IPS DF 4.7 (cell line): Measurements from ENCODE around the gene KNOP1.
"Not testable (repeated sequence)": the region's sequence is repeated elsewhere in the genome, so short reads cannot be mapped to it uniquely, and the experiment has no call there.

ENCODE experiments used
- DNase-seq: peaks from one replicate; pipeline ENCODE4 v3.0.0-alpha.2; 2013; ENCODE audit warnings: low spot score; ENCODE audit errors: extremely low read depth

KNOP1 gene

DNA sequence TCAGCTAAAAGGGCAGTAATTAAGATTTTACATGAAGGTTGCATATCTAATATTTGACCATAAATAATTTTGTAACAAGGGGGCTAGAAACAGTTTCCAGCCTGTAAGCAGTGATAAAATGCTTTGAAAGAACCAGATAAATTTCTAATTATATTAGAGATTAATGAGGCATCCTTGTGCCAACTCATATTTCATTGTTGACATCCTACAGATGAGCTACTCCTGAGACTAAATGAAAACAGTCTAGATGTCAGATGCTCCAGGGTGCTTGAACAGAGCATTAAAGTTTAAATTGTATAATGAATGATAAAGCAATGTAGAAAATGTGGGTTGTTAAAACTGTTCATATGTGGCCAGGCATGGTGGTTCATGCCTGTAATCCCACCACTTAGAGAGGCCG, 23.3 kb upstream of the KNOP1 start:
- DNase-seq, result no peak

DNA sequence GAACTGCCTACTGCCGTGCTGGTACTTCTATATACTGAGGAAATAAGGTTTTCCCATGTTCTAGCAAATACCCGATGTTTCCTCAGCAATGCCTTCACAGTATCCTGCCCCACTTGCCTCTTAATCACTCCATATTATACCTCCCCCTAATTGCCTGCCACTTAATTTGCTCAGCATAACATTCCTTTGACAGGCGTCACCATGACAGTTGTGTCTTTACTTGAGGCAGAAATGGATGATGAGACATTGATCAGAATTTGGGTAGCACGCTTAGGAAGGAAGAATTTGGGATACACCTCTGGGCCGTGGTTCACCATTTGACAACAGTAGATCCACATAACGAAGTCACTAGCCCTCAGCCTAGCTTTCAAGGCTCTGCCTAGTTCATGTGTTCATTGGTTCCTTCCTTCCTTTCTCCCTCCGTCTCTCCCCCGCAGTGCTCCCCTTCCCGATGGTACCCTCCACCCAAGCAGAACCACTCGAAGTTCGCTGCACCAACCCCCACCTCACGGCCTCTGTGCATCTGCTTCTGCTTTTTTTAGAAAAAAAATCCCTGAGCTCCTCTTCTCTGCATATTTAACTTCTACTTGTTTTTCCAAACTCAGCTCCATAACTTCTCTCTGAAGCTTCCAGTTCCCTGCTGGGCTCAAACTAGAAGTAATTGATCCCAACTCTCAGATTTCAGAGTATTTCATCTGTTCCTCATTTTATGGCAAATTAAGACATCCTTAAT, 19.4 kb upstream of the KNOP1 start:
- DNase-seq, result no peak

DNA sequence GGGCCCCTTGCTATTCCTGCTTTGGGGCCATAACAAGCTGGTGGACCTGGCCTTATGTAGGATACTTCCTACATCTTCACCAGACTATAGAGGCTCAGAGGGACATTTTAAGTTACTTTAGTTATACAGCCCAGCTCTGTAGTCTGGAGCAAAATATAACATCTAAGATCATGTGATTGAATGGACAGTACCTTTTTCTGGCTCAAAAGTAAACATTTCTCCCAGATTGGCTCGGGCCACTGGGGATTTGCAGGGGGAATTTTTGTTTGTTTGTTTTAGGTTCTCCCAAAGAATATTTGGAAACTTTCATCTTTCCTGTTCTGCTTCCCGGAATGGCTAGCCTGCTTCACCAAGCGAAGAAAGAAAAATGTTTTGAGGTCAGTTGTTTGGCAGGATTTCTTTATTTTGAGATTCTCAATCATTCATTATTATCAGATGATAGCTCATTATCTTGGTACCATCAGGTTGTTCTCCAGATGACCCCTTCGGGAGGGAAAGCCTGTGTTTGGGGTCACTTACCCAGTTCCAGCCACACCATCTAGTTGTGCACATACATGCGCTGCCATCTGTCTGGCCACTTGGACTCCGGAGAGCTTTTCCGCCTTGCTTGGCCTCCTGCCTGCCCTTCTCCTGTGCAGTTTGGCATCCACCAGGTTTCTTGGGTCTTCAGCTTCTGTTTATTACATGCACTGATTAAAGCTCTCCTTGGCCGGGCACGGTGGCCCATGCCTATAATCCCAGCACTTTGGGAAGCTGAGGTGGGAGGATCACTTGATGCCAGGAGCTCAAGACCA, 17.2 kb upstream of the KNOP1 start:
- DNase-seq, result no peak

DNA sequence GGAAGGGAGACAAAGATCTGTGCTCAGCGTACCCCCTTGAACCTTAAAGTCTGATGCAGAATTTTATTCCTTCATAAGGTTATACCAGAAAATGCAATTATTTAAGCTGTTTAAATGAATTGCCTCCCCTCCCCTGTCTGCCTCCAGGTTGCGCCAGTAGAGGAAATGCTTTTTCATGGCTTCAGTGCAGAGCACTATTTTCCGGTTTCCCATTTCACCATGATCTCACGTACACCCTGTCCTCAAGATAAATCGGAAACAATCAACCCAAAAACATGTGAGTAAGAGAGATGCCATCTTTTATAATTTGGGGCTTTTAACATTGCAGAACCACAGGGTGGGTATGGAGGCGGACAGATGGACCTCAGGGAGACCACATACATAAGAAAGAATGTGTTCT, 15.5 kb upstream of the KNOP1 start:
- no peak for DNase-seq

DNA sequence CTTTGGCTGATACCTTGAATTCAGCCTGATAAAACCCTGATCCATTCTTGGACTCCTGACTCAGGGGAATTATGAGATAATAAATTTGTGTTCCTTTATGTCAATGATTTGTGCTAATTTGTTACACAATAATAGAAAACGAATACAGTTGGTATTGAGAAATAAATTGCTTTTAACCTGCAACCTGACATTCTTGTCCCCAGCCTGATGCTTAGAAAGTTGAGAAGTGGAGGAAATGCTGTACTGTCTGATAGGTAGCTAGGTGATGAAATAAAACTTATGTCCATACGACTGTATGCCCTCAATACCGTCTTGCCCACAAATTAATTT, 10.6 kb upstream of the KNOP1 start:
- no peak for DNase-seq

DNA sequence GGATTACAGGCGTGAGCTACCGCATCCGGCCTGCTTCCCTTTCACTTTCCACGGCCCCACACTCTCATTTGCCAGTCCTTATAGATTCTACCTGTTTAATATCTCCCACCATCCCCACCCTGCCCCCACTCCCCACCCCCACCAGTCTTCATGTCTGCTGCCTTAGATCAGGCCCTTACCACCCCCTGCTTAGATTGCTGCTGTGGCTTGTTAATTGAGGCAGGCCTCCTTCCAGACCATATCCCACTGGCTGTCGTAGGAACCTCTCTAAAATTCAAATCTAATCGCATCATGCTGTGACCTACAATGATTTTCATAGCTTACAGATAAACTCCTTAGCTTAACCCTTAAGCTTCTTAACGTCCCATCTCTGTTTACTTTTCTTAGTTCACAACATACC, 5.0 kb upstream of the KNOP1 start:
- no peak for DNase-seq

DNA sequence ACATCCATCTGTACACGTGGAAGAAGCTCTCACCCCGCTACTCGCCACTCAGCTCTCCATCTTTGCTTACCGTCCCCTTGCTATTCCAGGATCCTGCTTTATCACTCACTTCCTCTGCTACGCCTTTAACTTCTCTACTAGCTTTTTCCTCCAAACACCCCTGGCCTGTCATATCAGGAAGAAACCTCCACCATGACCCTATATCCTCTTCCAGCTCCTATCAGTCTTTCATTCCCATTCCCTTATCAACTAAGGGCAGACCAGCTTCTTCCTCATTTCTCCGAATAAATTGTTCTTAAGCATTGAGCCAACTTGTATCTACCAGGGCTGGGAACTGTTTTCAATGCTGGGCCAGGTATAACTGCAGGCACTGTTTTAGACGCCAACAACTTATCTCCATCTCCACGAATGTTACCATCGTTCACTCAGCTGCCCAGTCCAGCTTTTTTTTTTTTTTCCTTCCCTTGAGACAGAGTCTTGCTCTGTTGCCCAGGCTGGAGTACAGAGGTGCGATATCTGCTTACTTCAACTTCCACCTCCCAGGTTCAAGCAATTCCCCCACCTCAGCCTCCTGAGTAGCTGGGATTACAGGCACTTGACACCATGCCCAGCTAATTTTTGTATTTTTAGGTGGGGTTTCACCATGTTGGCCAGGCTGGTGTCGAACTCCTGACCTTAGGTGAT, 4.4 kb upstream of the KNOP1 start:
- no peak for DNase-seq

DNA sequence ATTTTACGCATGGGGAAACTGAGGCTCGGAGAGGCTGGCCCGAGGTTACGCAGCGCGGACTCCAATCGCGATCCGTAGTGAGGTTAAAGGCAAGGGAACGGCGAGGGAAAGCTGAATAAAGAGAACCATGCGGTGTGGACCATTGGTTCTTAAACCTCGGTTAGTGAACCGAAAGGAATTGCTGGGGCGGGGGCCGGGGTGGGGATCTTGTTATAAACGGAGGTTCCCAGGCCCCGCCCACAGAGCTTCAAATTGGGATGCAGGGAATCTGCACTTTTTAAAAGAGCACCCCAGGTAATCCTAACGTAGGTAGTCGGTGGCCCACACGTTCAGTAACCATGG, 568 bp upstream of the KNOP1 start:
- no peak for DNase-seq

DNA sequence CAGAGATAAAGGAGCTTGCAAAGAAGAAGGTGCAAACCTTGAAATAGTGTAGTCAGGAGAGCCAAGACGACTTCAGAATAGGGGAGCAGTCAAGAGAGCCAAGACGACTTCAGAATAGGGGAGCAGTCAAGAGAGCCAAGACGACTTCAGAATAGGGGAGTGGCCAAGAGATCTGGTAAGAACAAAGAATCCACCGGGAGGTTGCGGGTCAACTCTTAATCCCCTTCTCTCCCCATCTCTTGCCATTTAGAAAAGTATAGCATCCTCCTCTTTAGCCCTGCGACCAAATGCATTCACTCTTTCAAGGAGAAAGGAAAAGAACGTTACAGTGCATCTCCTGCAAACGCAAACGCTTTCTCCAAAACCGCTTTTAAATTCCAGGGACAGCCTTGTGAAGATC, 713 bp downstream of the KNOP1 start:
- no peak for DNase-seq

DNA sequence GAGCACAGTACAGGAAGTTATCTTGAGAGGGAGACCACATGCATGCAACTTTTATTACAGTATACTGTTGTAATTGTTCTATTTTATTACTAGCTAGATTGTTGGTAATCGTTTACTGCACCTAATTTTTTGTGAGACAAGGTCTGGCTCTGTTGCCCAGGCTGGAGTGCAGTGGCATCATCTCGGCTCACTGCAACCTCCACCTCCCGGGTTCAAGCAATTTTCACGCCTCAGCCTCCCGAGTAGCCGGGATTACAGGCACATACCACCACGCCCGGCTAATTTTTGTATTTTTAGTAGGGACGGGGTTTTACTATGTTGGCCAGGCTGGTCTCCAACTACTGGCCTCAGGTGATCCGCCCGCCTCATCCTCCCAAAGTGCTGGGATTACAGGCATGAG, 1.3 kb downstream of the KNOP1 start:
- DNase-seq, result not testable (repeated sequence)

DNA sequence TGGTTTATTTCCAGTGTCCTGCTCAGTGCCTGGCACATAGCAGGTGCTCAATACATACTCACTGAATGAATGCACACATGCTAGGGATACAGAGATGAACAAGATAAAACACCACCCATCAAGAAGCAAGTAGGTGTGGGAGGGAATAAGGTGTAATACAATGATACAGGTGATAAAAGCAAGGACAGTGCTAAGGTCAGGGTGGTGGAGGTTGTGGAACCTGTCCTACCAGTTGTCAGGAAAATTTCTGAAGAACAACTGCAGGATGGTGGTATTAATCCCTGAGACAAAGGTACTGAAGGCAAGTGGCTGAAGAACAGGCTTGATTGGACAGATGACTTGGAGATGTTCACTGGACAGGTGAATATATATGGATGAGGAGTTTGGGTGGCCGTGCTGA, 1.8 kb downstream of the KNOP1 start:
- no peak for DNase-seq

DNA sequence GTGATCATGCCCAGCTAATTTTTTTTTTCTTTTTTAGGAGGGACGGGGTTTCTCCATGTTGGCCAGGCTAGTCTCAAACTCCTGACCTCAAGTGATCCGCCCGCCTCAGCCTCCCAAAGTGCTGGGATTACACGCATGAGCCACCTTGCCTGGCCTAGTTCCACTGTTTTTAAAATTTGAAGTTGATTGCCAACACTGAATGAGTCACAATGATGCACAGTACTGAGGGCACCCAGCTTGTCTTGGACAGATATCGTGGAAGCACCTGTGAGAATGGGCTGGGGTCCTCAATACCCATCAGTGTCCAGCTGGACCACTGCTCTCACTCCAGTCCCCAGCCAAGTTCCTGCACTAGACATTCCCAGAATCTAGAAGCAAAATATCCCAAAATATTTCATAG, 2.5 kb downstream of the KNOP1 start:
- no peak for DNase-seq

DNA sequence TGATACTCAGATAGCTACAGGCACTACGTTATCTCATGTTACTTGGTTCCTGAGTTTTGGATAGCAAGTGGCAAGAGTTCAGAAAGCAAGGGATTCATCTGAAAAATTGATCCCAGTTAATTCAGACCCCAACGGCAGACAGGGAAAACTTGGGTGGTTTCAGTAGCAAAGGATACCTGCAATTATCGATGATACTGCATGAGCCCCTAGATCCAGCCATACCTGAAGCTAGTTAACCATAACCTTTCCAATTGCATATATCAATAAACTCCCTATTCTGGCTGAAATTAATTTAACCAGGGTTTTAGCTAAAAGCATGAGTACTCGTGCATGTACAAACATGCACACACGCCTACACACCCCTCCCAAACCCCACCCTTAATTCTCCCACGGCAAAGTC, 4.3 kb downstream of the KNOP1 start:
- no peak for DNase-seq

DNA sequence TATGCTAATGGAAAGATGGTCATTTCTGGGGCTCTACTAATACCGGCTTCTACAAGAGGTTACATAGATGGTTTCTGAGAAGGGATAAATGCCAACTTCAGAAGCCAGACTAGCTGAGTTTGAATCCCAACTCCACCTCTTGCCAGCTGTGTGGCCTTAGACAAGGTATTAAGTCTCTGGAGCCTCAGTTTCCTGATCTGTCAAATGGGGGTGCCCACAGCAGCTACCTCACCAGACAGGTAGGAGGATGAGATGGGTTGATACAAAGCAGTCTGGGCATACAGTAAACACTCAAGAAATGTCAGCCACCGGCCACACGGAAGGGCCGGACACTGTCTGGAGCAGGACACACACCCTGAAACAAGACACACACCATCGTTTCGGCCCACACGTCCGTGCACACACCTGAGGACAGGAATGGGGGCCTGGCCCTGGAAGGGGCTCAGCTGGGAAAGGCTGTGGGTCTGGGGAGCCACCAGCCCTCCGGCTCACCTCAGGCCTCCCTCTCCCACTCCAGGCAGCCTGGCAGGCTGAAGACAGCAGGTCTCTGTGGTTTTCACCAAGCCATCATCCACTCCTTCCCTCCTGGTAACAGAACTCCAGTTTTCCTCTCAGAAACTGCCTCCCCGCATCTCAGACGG, 5.5 kb downstream of the KNOP1 start:
- DNase-seq, result no peak

DNA sequence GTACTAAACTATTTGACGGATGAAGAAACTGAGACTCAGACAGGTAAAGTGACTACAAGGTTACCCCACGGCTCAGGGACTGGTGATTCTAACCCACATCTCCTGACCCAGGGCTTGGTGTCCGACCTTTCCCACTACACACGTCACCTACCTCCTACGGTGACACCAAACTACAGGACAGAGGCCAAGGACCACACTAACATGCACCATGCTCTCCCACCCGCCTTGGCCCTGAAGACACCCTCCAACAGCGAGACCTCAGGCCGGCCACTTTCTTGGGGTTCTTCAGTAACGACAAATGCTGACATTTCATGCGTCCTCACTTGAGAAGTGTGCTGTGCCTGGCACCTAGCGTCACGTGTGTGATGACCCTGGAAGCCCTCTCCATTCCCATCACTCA, 6.4 kb downstream of the KNOP1 start:
- DNase-seq, result no peak

DNA sequence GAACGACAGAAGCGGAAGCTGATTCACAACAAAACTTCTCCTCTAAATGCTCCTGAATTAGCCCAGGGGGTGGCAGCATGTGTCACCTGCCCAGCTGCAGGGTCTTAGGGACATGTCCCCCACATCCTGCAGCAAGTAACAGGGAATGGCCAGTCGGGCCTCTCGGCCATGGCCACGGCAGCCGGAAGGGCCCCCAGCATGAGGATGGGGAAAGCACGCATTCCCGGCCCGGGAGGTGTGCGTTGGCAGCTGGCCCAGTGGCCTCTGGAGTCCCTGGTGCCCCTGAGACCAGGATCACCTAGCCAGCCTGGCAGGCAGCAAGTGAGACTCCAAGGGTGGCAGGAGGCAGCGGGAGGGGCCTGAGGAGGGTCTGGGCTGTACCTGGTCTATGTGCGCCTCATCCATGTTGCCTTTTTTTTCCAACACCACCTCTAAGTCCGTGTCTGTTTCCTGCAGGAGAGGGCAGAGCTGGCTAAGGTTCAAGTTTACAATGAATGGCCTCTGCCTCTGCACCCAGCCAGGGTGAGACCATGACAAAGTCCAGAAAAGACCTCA, 7.0 kb downstream of the KNOP1 start:
- no peak for DNase-seq

DNA sequence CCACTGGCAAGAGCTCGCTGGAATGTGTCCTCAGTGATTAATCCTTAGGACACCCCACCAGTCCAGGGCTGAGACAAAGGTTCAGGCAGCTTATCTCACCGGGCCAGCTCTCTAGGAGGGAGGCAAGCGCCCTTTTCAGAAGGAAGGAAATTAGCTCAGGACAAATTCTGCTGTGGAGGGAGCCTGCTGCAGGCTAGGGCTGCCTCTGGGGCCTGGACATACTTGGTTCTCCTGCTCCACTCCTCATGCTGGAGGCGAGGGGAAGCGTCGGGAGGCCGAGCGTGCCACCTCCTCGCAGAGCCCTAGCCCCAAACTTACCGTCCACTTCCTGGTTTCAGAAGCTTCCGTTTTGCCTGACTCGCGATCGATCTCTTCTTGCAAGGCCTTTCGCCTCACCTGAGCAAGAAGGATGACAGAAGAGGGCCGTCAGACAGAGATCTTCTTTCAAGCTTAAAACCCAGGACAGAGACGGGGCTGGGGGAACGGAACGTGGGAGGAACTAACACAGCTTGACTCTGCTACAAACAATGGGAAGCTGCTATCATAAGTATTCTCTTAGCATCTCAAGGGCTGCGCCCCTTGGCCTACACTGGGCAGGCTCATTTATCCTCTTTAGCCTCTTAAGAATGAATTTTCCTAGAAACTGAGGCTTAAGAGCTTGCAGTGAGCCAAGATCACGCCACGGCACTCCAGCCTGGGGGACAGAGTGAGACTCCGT, 7.7 kb downstream of the KNOP1 start:
- DNase-seq, result no peak

DNA sequence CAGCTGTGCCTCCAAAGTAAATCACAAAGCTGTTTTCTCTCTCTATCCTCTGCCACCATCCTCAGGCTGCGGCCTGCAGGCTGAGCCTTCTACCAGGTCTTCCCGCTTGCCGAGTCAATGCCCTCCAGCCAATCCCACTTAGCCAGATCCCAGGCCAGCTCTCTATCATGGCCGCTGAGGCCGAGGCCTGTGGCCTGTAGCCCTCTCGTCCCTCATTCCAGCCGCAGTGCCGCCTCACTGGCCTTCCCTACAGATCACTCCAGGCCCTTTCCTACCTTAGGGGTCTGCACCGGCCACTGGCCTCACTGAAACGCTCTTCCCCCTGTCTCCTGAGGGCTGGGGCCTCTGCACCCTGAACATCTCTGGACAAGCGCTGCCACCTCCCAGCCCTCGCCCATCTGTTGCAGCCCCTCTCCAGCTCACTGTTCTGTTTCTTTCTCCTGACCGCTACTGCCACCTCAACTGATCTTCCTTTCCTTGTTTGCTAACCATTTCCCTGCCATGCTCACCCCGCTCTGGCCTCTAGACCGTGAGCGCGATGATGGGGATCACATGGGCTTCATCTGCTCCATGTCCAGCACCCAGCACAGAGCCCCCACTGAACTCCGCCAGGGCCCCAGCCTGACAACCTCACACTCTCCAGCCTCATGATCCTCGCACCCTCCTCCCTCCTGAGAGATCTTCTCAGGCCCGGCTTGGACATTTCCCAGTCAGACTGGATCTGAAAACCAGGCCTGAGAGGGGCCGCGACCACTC, 8.5 kb downstream of the KNOP1 start:
- DNase-seq, result no peak

DNA sequence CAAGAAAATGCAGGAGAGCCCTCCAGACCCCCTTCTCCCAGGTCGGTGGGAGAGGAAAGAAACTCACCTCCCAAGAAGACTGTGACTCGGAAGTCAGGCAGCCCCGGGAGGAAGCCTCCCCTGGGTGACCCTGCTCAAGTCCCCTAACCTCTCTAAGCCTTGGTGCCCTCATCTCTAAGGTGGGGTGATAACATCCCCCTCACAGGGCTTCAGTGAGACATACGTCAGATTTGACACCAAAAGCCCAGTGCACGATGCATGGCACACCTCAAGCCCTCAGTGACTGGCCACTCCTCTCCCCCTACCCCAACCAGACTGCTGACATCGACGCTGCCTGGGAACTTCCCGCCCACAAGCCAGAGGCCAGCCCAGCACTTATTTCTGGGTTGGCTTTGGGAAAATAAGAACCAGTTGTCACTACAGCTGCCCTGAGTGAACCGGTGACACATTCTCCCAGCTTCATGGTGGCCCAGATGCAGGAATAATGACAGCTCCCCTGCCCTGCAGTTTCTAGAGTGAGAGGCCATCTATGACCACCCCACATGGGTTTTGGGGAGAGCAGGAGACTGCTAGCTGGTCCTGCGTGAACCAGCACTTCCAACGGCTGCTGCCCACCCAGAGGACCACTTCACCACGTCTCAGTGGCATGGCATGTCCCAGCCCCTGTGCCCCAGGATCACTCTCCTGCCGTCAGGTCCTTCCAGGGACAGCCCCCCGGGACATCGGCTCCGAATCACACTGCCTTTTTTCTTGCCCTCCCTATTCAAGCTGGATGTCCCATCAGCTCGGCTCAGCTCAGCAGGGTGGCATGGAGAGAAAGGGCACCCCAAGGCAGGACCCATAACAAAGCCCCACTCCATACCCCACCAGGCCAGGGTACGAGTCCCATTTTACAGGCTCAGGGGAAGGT, 9.5 kb downstream of the KNOP1 start:
- no peak for DNase-seq
